Measurements from ENCODE around the gene CBFB. TPM values are rescaled to one million over a fixed set of nuclear protein-coding genes. Genes with fewer than 3 reads are reported as not detected.

CBFB gene
- total and polyA plus RNA-seq, 2 of the 13 experiments (the other 11 are each of a cell fraction or from before 2014, with no cell fraction given): 22.1 to 70.8 TPM

GRCh38 chr16:67053767-67054334 is 24.9 kb downstream of the CBFB start:
- Histone ChIP-seq H3K9me3 (ENCODE audit: low read length) (no peaks in the 10 kb centered on the region), H3K36me3 (replicated peaks in 1 of 2; ENCODE audit: control insufficient read depth in 1 of 2, insufficient read depth in 2 of 2, low read length in 2 of 2) (peaks cover 7 to 8% of the 10 kb centered on the region in 2 experiments; a peak in 4 of 5 replicates), H3K79me2 (ENCODE audit: insufficient read depth, low read length) (peaks cover 58% of the 10 kb centered on the region), H4K20me1 (ENCODE audit: insufficient read depth, low read length) (no peaks in the 10 kb centered on the region; the same call in 1 of the 2 replicates), H3K9ac (ENCODE audit: insufficient read depth, low read depth, low read length) (no peak overlapping the region), H3K4me1 (ENCODE audit: insufficient read depth, low read length) (peaks cover 17% of the 10 kb centered on the region), H3K27me3 (ENCODE audit: control insufficient read depth in 1 of 2, insufficient read depth in 2 of 2, low read length in 2 of 2) (no peaks in the 10 kb centered on the region; a peak in 1 of 5 replicates), H3K27ac (ENCODE audit: extremely low read length, insufficient read depth, low read length) (no peak overlapping the region), H3K4me3 (replicated peaks in 1 of 3; ENCODE audit: insufficient read depth in 1 of 3, low read depth in 2 of 3, low read length in 3 of 3) (no peak overlapping the region), H3K4me2 (ENCODE audit: low read depth, low read length) (no peak overlapping the region), H2AFZ (ENCODE audit: low read length) (no peak overlapping the region)
- intact Hi-C loops (cut with micrococcal nuclease; ENCODE audit: unreplicated experiment): no loop called here
- ChIA-PET CTCF (ENCODE audit: low intra/inter-chr PET ratio, low total read pairs) (no interaction called here), POLR2A (interaction anchor here (0.7 kb wide), 1 partner anchor 35 kb away, joined by 4 read pairs; no protein-coding TSS in a partner anchor)
- FAIRE-seq (no peak), ATAC-seq (no peak; the same call in 2 of the 3 replicates), DNase-seq (ENCODE audit: low spot score) (no peak)
- in situ Hi-C loops (cut with HindIII; ENCODE audit: extremely low pct_ligation_motif_present, low pct_unique_long_range_greater_than_20kb): no loop called here
- 0 out of 2 replicates have a peak, but pooled peaks have one; percentile 3 for TF ChIP-seq RAD51 (IDR thresholded peaks at IDR 0.05; ENCODE audit: borderline replicate concordance)
- TF ChIP-seq CREB3 (CRISPR knock-in tag; IDR thresholded peaks at IDR 0.05): no peak
- TF ChIP-seq ISX (CRISPR knock-in tag; conservative IDR thresholded peaks at IDR 0.05): no peak
- TF ChIP-seq NR0B2 (CRISPR knock-in tag; IDR thresholded peaks at IDR 0.05): no peak
- no peak for TF ChIP-seq ZMAT3 (CRISPR knock-in tag; conservative IDR thresholded peaks at IDR 0.05)
- no peak for TF ChIP-seq MLLT10 (CRISPR knock-in tag; IDR thresholded peaks at IDR 0.05)
- no peak for TF ChIP-seq ZBTB49 (CRISPR knock-in tag; IDR thresholded peaks at IDR 0.05; ENCODE audit: borderline replicate concordance)
- 98% methylated on average over 4 of the region's 4 CpGs for WGBS (ENCODE audit: low lambda C conversion rate)
- BruUV-seq (replicated peaks): no TSS peak
